ENCODE measurements around the gene NCOA3. TPM values are rescaled to one million over a fixed set of nuclear protein-coding genes. Genes with fewer than 3 reads are reported as not detected.

NCOA3 gene
- total and polyA plus RNA-seq, 2 experiments from 2014 or later = 6.7 to 25.8 TPM

GRCh38 chr20:47622118-47622665 lies 120.5 kb downstream of the NCOA3 start:
- Histone ChIP-seq H3K27me3 (ENCODE audit: insufficient read depth) (no peaks in the 10 kb centered on the region), H3K4me2 (no peak overlapping the region), H3K4me1 (ENCODE audit: insufficient read depth) (peaks cover 3% of the 10 kb centered on the region), H3K4me3 (no peak overlapping the region), H3K27ac (ENCODE audit: low read depth) (no peak overlapping the region), H4K20me1 (replicated peaks; ENCODE audit: insufficient read depth) (no peaks in the 10 kb centered on the region), H3F3A (replicated peaks; ENCODE audit: low read depth) (no peaks in the 10 kb centered on the region), H3K9me2 (ENCODE audit: insufficient read depth) (no peaks in the 10 kb centered on the region), H2AFZ (no peak overlapping the region), H3K79me2 (replicated peaks; ENCODE audit: insufficient read depth) (no peaks in the 10 kb centered on the region; the same call in 1 of the 2 replicates), H3K36me3 (ENCODE audit: insufficient read depth) (no peaks in the 10 kb centered on the region; the same call in 1 of the 2 replicates)
- no peak overlapping the region for H3K4me3 Mint-ChIP-seq
- ATAC-seq (no peak), DNase-seq (ENCODE audit: low spot score) (no peak)
- no peaks in the 10 kb centered on the region for H3K9me3 Mint-ChIP-seq
- H3K4me1 Mint-ChIP-seq = peaks cover 7% of the 10 kb centered on the region; the same call in 2 of the 3 replicates
- H3K27ac Mint-ChIP-seq = no peak overlapping the region; the same call in 1 of the 2 replicates
- H3K27me3 Mint-ChIP-seq (ENCODE audit: insufficient read depth, low read depth, poor library complexity) = no peaks in the 10 kb centered on the region
- TF ChIP-seq ZNF114 (CRISPR knock-in tag; IDR thresholded peaks at IDR 0.05) (no peak), JUNB (IDR thresholded peaks at IDR 0.05; ENCODE audit: unreplicated experiment) (no peak), STAT1 (IDR thresholded peaks at IDR 0.05; ENCODE audit: unreplicated experiment) (no peak), POLR2AphosphoS5 (IDR thresholded peaks at IDR 0.05; ENCODE audit: low read depth) (no peak), CTCF (conservative IDR thresholded peaks at IDR 0.05; ENCODE audit: low read depth in 2 of 2) (no peak), ETS1 (IDR thresholded peaks at IDR 0.05) (no peak)
- peaks cover 9% of the 10 kb centered on the region; the same call in 2 of the 3 replicates for H3K36me3 Mint-ChIP-seq (ENCODE audit: low read depth)

- Histone ChIP-seq H3K4me1 (ENCODE audit: insufficient read depth) (peaks cover 3% of the 10 kb centered on the region), H3K27ac (ENCODE audit: low read depth) (no peak overlapping the region), H2AFZ (no peak overlapping the region), H3K9me2 (ENCODE audit: insufficient read depth) (no peaks in the 10 kb centered on the region), H3K4me2 (no peak overlapping the region), H3K4me3 (no peak overlapping the region), H3K79me2 (replicated peaks; ENCODE audit: insufficient read depth) (no peaks in the 10 kb centered on the region; the same call in 1 of the 2 replicates), H3K36me3 (ENCODE audit: insufficient read depth) (no peaks in the 10 kb centered on the region; the same call in 1 of the 2 replicates), H4K20me1 (replicated peaks; ENCODE audit: insufficient read depth) (no peaks in the 10 kb centered on the region), H3K27me3 (ENCODE audit: insufficient read depth) (no peaks in the 10 kb centered on the region), H3F3A (replicated peaks; ENCODE audit: low read depth) (no peaks in the 10 kb centered on the region)
- Mint-ChIP-seq H3K36me3 (ENCODE audit: low read depth) (peaks cover 9% of the 10 kb centered on the region; the same call in 2 of the 3 replicates), H3K27ac (no peak overlapping the region), H3K4me1 (peaks cover 7% of the 10 kb centered on the region; the same call in 2 of the 3 replicates), H3K4me3 (no peak overlapping the region), H3K27me3 (ENCODE audit: insufficient read depth, low read depth, poor library complexity) (no peaks in the 10 kb centered on the region), H3K9me3 (no peaks in the 10 kb centered on the region)
- ATAC-seq (no peak), DNase-seq (ENCODE audit: low spot score) (no peak)
- TF ChIP-seq EZH2 (IDR thresholded peaks at IDR 0.05; ENCODE audit: low read depth, unreplicated experiment) = no peak
- no peak for TF ChIP-seq CTCF (conservative IDR thresholded peaks at IDR 0.05; ENCODE audit: low read depth in 2 of 2)
- no peak for TF ChIP-seq CREB1 (CRISPR knock-in tag; IDR thresholded peaks at IDR 0.05; ENCODE audit: low read depth)
- no peak for TF ChIP-seq EZH2phosphoT487 (IDR thresholded peaks at IDR 0.05; ENCODE audit: unreplicated experiment)
- no peak for TF ChIP-seq JUNB (IDR thresholded peaks at IDR 0.05; ENCODE audit: unreplicated experiment)
- TF ChIP-seq REST (IDR thresholded peaks at IDR 0.05; ENCODE audit: unreplicated experiment) = no peak
- no peak for TF ChIP-seq ETS1 (IDR thresholded peaks at IDR 0.05)
- TF ChIP-seq STAT1 (IDR thresholded peaks at IDR 0.05; ENCODE audit: unreplicated experiment) = no peak
- no peak for TF ChIP-seq ZNF114 (CRISPR knock-in tag; IDR thresholded peaks at IDR 0.05)
- TF ChIP-seq POLR2AphosphoS5 (IDR thresholded peaks at IDR 0.05; ENCODE audit: low read depth) = no peak
- TF ChIP-seq ZNF331 (CRISPR knock-in tag; IDR thresholded peaks at IDR 0.05; ENCODE audit: low read depth) = no peak
- TF ChIP-seq NANOG (IDR thresholded peaks at IDR 0.05; ENCODE audit: borderline replicate concordance) = no peak
Measured at GRCh38 chr20:47623206-47623605, 121.5 kb downstream of the NCOA3 start.

Data from GM23338 (cell line).